Effector CD4-positive, alpha-beta T cell (primary cell): ENCODE results near the gene CCDC85C.

ENCODE experiments used
- DNase-seq: peaks from one replicate; pipeline ENCODE4 v3.0.0-alpha.2; 2020

CCDC85C gene

DNA sequence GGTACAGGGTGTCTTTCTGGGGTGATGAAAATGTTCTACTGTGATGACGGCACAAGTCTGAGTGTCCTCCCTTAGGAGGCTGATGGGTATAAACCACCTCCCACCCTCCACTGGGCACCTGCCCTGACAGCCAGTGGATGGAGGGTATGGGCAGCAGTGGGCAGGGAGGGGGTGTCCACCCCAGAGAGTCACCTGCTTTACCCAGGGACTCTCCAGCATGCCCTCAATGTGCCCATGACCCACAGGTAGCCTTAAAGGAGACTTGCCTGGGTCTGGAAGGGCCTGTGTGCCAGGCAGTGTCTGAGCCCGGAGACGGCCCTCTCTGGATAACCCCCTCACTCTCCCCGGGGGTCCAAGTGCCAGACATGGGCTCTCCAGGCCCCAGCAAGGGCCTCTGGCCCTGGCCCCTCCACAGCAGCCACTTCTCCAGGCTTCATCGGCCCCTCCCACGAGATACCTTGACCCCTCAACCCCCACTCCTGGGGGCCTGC, 84.0 kb downstream of the CCDC85C start:
- DNase-seq: no peak

DNA sequence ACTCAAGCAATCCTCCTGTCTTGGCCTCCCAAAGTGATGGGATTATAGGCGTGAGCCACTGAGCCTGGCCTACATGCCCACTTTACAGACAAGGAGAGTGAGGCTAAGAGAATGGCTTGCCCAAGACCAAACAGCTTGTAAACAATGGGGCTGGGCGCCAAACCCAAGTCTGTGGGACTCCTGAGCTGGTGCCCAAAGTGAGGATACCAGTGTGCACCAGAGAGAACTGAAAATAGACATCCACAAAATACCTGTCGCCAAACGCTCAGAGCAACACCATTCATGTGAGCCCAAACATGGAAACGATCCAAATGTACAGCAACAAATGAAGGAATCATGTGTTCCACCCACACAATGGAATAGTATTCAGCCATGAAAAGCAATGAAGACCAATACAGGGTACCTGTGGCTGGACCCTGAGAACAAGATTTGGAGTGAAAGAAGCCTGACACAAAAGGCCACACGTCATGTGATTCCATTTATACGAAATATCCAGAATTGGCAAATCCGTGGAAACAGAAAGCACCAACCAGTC, 84.6 kb downstream of the CCDC85C start:
- DNase-seq: no peak

DNA sequence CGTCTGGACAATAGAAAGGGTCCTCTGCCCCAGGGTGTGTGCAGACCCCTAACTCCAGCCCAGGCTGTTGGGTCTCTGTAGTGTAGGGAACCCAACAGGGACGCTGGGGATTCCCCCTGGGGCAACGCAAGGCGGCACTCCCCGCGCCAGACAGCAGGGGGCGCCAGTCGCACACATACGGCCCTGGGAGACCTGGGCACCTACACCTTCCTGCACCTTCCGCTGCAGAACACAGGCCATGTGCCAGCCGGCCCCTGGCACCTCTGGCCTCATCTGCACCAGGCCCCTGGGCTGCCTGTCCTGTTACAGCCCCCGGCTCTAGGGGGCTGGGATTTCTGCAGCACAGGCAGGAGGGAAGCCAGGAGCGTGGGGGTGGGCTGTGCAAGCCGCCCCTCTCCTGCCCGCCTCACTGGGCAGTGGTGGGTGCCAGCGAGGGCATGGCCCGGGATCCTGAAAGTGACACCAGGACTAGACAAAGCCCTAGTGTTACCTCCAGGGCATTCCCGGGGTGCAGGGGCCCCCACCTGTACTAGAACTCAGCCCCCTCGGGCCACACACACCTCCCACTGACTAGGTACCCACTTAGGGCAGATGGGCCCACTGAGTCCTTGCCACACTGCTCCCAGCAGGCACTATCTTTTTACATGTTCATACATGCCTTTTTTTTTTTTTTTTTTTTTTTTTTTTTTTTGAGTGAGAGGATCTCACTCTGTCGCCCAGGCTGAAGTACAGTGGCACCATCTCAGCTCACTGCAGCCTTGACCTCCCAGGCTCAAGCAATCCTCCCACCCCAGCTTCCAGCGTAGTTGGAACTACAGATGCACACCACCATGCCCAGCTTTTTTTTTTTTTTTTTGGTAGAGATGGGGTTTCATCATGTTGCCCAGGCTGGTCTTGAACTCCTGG, 85.3 kb downstream of the CCDC85C start:
- DNase-seq: peak; percentile 75

DNA sequence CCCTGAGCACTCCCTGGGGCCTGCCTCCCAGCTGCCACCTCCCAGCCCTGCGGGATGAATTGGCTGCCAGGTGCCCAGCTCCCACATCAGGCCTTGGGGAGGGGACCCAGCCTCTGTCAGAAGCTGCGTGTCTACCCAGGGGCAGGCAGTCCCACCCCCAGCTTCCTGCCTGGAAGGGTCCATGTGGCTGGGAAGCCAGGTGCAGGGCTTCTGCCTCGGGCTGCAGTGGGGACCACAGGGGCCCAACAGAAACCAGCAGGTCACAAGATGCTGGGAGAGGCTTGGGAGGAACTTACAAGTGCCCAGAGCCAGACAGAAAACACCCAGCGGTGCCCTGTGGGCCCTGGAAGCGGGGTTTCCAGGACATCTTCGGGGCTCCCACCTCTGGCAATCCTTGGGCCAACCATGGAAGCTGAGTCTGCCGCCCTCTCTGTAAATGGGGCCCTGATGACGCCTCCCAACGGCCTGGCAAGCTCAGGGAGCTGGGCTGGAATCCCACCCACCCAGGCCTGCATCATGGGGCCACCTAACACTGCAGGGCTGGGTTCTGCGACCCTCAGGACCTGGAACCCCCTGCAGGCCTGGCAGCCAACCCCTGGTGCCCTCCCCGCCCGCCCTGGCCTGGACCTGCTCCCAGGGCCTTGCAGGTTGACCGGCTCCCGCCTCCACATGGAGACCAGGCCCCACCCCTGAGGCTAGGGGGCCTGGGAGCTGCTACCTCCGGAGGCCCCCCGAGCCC, 86.2 kb downstream of the CCDC85C start:
- DNase-seq: no peak

DNA sequence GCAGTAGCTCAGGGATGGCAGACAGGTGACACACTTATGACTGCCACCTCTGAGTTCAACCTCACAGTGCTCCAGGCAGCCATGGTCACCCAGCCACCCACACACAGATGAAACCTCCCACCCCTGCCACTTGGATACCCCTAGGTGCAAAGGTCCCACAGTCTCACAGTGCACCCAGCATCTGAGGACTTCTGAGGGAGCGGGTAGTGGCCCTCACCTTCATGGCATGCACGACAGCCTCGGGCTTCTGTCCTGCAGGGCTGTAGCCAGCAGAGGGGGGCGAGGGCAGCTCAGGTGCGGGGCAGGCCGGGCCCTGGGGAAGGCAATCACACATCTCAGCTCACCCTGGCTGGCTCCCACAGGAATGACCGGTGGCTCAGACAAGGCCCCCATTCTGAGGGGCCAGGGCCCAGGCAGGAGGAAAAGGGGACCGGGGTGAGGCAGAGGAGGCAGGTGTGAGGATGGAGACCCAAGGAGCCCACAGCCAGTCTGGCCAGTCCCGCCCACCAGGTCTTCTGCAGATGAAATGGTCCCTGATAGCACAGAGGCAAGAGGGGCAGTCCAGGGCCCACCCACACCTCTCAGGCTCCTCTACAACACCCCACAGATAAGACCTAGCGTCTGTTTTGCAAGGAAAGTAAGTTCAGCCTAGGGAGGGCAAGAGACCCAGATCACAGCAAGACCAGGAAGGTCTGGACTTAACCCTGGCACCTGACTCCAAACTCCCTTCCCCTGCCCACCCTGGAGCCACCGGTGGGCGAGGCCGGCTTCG, 87.0 kb downstream of the CCDC85C start:
- no peak for DNase-seq

DNA sequence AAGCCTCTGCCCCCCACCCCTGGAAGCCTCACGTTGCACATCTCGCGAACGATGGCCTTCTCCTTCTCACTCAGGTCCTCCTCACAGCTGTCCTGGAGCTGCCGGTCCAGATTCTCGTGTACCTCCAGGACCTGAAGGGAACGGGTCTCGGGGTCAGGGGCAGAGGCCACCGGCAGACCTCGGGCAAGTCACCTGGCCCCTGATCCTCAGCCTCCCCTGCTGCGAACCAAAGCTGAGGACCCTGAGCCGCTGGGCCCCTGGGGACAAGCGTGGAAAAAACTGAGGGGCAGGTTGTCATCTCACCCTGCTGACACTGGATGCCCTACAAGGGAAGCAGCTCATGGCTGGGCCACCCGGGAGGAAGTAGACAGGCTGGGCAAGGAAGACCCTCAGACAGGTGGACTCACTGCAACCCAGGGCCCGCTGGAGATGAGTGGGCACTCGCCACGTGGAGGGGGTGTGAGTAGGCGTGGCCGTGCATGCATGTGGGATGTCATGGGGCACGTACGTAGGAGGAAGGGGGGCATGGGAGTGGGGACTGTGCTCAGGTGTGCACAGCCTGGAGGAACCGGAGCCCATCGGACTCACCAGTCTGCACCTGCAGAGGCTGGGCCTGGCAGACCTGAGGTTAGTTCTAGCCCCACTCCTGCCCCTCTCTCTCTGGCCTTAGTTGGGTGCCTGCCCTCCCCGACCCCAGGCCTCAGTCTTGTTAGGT, 87.7 kb downstream of the CCDC85C start:
- no peak for DNase-seq

DNA sequence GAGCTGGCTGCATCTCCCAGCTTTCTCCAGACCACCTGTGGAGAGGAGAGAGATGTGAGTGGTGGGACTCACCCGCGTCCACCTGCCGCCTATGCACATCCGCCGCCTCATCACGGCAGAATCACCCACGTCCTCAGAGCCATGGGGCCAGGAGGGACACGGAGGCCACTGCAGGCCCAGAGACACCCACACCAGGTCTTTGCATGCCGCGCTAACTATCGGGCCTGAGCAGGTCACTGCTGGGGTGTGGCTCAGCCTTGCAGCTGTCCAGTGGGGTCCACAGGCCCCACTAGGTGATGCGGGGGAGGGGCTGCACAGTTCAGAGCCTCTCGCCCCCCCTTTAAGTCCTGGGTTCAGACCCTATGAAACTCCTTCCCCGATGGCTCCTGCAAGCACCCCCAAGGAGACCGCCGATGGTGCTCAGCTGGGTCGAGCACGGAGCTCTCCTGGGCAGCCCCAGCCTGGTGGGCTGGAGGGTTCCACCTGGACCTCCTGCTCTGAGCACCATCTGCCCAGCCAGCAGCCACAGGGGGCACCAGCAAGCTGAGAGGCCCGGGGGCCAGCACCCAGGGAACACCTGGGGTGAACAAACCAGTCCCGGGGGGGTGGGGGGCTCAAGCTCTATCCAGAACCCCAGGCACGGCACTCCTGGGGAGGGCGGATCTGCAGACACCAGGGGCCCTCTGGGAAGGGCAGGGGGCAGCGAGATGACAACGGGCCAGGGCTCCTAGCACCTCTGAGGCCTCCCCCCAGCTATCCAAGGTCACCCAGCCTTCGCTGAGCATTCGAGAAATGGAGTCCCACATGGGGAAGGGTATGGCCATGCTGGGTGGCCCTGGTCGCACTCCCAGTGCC, 88.5 kb downstream of the CCDC85C start:
- DNase-seq: no peak

DNA sequence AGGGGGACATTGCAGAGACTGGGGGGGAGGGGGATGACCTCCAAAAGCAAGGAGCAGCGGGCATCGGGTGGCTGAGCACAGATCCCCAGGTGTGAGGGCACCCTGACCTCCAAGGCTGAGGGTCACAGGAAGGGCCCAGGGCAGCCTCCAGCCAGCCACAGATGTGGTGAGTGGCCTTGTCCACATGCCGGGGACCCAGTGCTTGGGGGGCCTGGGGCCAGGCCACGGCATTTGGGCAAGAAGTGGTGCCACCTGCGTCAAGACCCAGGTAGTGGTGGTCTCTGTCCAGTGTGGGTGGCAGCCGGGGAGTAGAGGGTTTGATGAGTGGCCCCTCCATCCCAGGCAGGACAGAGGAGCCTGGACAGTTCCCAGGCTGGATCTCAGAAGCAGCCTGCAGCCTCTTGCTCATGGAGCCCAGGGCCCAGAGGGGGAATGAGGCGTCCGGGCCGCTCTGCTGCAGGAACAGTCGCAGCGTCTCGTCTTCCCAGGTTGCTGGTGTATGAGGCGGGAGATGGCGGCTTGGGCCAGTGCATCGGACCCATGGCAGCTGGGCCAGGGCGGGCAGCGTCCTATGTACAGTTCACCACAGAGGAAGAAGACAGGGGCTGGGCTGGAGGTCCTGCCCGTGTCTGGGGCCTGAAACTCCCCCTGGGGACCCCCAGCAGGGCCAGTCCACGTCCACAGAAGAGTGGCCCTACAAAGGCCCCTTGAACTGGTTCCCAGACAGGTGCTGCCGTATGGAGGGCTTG, 89.3 kb downstream of the CCDC85C start:
- DNase-seq: no peak

DNA sequence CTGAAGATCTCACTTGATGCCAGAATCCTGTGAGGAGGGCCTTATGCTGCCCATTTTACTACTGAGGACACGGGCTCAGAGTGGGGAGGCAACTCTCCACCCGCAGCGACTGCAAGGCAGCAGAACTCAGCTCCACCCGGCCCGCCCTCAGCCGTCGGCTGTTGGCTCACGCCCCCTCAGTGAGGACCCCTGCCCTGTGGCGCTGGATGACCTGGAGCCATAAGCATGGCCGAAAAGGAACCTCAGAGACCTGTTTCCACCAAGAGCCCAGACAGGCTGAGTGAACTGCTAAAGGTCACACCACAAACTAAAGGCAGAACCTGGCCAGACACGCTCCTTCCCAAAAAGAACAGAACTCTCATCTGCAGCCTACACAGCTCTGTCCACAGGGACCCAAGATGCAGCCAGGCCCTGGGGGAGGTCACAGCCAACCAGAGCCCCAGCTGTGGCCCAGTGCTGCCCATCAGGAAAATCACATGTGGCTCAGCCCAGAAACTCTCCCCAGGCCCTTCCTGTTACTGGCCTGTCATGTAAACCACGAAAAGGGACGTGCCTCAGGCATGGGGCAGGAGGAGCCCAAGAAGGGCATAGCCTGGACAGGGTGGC, 90.0 kb downstream of the CCDC85C start:
- DNase-seq: no peak

DNA sequence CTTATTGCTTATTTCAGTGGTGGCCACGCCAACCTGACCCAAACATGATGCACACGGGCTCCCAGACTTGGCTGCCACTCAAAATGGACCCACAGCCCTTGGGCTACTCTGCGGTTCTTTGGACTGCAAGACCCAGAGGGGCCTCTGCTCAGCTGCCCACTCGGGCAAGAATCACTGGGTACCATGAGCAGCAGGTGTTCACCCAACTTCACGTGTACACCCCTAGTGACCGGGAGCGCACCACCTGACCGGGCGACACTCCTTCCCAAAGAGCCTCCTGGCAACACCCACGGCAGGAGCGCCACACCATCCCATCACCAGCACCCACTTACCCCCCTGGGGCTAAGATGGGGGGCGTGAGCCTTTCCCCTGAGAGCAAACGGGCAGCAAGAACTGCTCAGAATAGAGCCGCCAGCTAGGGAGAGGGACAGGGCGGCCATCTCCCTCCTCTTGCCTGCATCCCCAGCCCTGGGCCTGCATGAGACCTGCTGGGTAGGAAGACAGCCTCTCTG, 90.8 kb downstream of the CCDC85C start:
- no peak for DNase-seq

DNA sequence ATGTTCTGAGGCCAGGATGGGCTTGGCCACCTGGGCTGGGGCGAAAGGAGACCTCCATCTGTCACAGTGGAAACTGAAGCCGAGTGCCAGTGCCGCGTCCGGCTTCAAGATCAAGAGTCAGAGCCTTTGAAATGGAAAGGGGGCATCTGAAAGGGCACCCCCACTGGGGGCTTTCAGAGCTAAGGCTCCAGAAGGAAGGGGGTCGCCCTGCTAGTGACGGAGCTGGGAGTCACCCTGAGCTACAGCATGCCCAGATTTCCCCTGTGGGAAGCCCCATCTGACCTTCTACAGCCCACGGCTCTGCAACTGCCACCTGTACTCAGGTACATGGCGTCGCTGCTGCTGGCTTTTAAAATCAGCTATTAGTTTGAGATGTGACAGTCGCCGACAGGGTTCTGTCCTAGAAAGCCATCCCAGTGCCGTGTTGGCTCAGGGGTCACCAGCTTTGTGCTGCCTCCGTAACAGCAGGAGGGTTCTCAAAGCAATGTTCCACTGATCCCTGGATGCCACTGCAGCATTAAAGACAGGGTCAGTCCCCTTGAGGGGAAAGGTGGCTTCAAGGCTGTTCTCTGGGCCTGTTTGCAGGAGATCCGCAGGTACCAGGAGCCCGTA, 91.3 kb downstream of the CCDC85C start:
- no peak for DNase-seq

DNA sequence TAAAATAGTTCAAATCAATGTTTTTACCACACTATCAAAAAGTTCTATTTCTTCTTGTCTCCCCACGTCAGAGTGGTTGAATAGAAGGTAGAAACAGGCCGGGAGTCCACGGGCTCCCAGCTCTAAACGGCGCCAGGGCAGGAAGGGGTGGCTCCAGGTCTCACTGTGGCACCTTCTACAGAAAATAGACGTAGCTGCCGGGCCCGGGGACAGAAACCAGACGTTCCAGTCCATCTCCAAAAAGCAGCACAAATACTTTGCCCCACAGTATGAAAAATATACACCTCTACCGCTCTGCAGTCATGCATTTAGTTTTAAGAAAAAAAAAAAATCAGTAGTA, 91.9 kb downstream of the CCDC85C start:
- no peak for DNase-seq

DNA sequence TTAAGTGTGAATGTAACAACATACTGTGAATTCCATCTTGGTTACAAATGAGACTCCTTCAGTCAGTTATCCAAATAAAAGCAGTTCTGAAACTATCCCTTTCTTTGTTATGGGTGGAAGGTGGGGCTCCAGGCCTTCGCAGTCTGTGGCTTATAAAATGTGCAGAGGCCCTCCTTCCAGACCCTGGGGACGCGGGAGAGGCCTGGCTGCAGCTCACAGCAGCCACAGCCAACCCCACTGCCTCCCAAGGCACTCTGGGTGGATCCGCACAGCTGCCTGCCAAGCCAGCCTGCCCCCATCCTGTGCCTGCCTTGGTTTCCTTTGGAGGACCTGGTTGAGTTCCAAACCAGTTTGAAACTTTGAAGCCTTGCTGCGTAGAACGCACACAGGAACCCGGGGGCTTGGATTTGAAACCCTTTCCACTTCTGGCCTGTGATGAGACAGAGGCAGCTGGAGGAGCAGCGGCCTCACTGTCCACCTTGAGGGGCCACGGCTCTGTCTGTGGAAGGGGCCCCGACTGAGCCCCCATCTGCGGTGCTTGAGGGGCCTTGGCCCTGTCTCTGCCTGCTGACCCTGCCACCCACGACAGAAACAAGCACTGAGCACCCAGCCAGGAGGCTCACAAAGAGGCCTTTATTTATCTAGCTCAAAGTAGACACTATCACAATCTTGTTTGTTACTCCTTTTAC, 92.4 kb downstream of the CCDC85C start:
- no peak for DNase-seq

DNA sequence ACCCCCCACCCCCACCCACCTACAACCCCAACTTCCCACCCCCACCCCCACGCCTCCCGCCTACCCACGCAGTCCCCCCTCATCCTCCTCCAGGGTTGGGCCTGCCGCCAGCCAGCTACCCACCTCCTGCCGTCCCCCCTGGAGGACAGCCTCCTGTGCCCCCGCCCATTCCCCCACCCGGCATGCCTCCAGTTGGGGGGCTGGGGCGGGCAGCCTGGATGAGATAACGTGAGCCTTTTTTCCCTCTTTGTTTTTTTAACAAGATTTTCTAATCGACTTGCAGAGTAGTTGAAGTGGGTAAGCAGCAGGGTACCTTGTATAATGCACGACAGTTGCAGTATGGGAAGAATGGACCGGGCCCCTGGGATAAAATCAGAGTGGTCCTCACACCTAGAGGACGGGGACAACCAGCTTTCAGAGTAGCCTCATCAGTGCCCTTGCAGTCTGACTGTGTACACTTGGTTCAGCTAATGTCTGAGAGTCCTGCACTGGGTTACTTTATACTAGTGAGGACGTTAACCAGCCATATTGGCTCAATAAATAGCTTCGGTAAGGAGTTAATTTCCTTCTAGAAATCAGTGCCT, 93.4 kb downstream of the CCDC85C start:
- DNase-seq: no peak

DNA sequence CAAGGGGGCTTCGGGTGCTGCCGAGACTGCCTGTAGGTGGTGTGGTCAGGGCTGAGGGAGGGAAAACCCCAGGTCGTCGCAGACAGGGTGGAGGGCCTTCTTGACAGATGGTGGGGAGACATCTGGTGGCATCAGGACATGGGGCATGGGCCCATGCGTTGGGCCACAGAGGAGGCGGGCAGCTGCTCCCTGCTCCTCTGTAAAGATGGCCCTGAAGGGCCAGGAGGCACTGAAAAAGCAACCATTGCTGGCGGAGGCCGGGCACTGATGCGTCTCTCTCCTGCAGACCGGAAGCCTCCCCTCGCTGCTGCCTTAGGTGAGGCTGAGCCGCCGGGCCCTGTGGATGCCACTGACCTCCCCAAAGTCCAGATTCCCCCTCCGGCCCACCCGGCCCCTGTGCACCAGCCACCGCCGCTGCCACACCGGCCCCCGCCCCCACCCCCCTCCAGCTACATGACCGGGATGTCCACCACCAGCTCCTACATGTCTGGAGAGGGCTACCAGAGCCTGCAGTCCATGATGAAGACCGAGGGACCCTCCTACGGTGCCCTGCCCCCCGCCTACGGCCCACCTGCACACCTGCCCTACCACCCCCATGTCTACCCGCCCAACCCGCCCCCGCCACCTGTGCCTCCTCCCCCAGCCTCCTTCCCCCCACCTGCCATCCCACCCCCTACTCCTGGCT, 94.0 kb downstream of the CCDC85C start:
- DNase-seq: no peak

DNA sequence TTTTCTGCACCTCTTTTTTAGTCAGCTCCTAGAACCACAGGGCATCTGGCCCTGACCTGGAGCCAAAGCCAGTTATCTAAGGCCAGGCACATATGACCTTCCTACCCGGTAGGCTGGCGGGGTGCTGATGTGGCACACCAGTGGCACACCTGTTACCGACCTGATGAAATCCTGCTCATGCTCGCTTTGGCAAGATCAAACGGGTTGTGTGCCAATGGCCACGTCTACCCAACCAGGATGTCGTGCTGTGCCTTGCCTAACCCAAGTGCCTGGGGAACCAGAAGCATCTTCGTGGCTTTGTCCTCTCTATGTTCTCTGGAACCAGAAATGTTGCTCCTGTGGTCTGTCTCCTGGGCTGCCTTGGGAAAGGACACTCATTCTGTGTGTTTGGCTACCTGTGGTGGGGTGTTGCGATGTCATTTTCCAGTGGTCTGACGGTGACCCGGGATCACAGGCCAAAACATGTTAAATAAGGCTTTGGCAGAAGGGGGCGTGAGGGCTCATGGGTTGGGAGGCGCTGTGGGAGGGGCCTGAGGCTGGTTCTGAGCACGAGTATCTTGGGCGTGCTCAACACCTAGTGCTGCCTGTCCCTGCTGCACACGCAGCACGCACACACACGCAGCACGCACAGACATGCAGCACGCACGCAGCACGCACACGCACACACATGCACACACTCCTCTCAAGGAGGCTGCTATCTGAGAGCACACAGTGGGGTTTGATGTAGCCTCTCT, 94.9 kb downstream of the CCDC85C start:
- DNase-seq: no peak
